Parathyroid adenoma (tissue), 2 donors: Measurements from ENCODE around the gene SNX2.
A peak's percentile ranks its signal among the peaks of the same experiment; 100 is the strongest.
"Not testable (repeated sequence)": the region's sequence is repeated elsewhere in the genome, so short reads cannot be mapped to it uniquely, and the experiment has no call there.

Source experiments
- H2AFZ ChIP-seq: fragments of 300-600 bp; sonication (generic); one replicate; pipeline ENCODE4 v1.7.0; 2017; ENCODE audit warnings: antibody characterized with exemption, mild to moderate bottlenecking
- H3K27ac ChIP-seq: fragments of 300-600 bp; sonication (generic); one replicate; pipeline ENCODE4 v1.7.0; 2017
- H3K27me3 ChIP-seq: fragments of 300-600 bp; sonication (generic); one replicate; pipeline ENCODE4 v1.7.0; 2017; ENCODE audit warnings: low read length; ENCODE audit not compliant: control insufficient read depth, insufficient read depth
- H3K36me3 ChIP-seq: fragments of 300-600 bp; sonication (generic); one replicate; pipeline ENCODE4 v1.7.0; 2017; ENCODE audit warnings: low read length; ENCODE audit not compliant: control insufficient read depth, insufficient read depth
- H3K4me1 ChIP-seq: fragments of 300-600 bp; sonication (generic); one replicate; pipeline ENCODE4 v1.7.0; 2017; ENCODE audit warnings: control low read depth
- H3K4me2 ChIP-seq: fragments of 300-600 bp; sonication (generic); one replicate; pipeline ENCODE4 v1.7.0; 2017; ENCODE audit warnings: low read length
- H3K4me3 ChIP-seq: fragments of 300-600 bp; sonication (generic); one replicate; pipeline ENCODE4 v1.7.0; 2017; ENCODE audit warnings: low read depth, low read length
- H3K79me2 ChIP-seq: fragments of 300-600 bp; sonication (generic); one replicate; pipeline ENCODE4 v1.7.0; 2017; ENCODE audit warnings: control low read depth
- H3K9ac ChIP-seq: fragments of 300-600 bp; sonication (generic); one replicate; pipeline ENCODE4 v1.7.0; 2017; ENCODE audit warnings: mild to moderate bottlenecking
- H3K9me3 ChIP-seq: fragments of 300-600 bp; sonication (generic); one replicate; pipeline ENCODE4 v1.7.0; 2017; ENCODE audit warnings: low read length; ENCODE audit not compliant: control insufficient read depth
- TF ChIP-seq, protein P1 (sequence below): fragments of 300-600 bp; sonication (generic); IDR thresholded peaks from one replicate; pipeline ENCODE4 v1.7.0; 2017; ENCODE audit warnings: antibody characterized with exemption, mild to moderate bottlenecking
- donor health status: primary hyperparathyroidism.

The SNX2 gene

GRCh38 chr5:122757285-122757684 lies 17.6 kb upstream of the SNX2 start:
- no peak overlapping the region for H3K4me3 ChIP-seq
- H3K36me3 ChIP-seq, result no peaks in the 10 kb centered on the region
- H3K4me1 ChIP-seq, result no peaks in the 10 kb centered on the region
- no peak overlapping the region for H2AFZ ChIP-seq
- TF ChIP-seq, protein P1, sequence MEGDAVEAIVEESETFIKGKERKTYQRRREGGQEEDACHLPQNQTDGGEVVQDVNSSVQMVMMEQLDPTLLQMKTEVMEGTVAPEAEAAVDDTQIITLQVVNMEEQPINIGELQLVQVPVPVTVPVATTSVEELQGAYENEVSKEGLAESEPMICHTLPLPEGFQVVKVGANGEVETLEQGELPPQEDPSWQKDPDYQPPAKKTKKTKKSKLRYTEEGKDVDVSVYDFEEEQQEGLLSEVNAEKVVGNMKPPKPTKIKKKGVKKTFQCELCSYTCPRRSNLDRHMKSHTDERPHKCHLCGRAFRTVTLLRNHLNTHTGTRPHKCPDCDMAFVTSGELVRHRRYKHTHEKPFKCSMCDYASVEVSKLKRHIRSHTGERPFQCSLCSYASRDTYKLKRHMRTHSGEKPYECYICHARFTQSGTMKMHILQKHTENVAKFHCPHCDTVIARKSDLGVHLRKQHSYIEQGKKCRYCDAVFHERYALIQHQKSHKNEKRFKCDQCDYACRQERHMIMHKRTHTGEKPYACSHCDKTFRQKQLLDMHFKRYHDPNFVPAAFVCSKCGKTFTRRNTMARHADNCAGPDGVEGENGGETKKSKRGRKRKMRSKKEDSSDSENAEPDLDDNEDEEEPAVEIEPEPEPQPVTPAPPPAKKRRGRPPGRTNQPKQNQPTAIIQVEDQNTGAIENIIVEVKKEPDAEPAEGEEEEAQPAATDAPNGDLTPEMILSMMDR, result no peak
- H3K27me3 ChIP-seq, result no peaks in the 10 kb centered on the region
- no peak overlapping the region for H3K27ac ChIP-seq
- no peaks in the 10 kb centered on the region for H3K79me2 ChIP-seq
- no peaks in the 10 kb centered on the region for H3K9me3 ChIP-seq
- no peak overlapping the region for H3K9ac ChIP-seq
- no peak overlapping the region for H3K4me2 ChIP-seq

- H3K27me3 ChIP-seq, result no peaks in the 10 kb centered on the region
- no peak overlapping the region for H3K4me2 ChIP-seq
- no peak overlapping the region for H3K4me3 ChIP-seq
- no peak overlapping the region for H3K9ac ChIP-seq
- TF ChIP-seq, protein P1, result no peak
- no peaks in the 10 kb centered on the region for H3K4me1 ChIP-seq
- no peaks in the 10 kb centered on the region for H3K9me3 ChIP-seq
- H3K27ac ChIP-seq, result no peak overlapping the region
- no peaks in the 10 kb centered on the region for H3K36me3 ChIP-seq
- H3K79me2 ChIP-seq, result no peaks in the 10 kb centered on the region
- peak overlapping the region; percentile 19 for H2AFZ ChIP-seq
Measured at GRCh38 chr5:122759241-122760070, 15.4 kb upstream of the SNX2 start.

DNA sequence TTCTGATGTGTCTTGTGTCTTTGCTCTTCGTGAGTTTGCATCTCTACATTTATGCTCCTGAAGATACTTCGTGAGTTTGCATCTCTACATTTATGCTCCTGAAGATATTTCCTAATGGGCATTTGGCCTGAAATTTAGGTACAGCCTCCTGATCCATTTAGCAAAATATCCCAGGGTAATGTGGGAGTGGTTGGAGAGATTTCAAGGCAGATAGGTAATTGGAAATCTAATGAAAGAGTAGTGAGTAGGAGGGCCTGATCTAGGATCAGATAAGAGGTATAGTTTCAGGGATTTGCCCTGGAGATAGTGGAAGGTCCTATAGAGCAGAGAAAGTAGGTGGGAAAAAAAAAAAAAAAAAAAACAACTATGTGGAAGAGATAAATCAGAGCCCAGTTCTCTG lies 14.6 kb upstream of the SNX2 start:
- peak overlapping the region; percentile 19 for H2AFZ ChIP-seq
- no peak overlapping the region for H3K27ac ChIP-seq
- H3K36me3 ChIP-seq, result no peaks in the 10 kb centered on the region
- no peak overlapping the region for H3K4me3 ChIP-seq
- H3K9me3 ChIP-seq, result no peaks in the 10 kb centered on the region
- TF ChIP-seq, protein P1, result no peak
- H3K27me3 ChIP-seq, result no peaks in the 10 kb centered on the region
- no peaks in the 10 kb centered on the region for H3K79me2 ChIP-seq
- H3K9ac ChIP-seq, result no peak overlapping the region
- H3K4me1 ChIP-seq, result no peaks in the 10 kb centered on the region
- no peak overlapping the region for H3K4me2 ChIP-seq

- Histone ChIP-seq H3K36me3 (no peaks in the 10 kb centered on the region), H3K27ac (no peak overlapping the region)
- TF ChIP-seq, protein P1, result no peak
Measured at GRCh38 chr5:122761115-122761514, 13.8 kb upstream of the SNX2 start.

GRCh38 chr5:122761896-122762295 lies 13.0 kb upstream of the SNX2 start:
- not testable (repeated sequence) for H3K79me2 ChIP-seq, H3K9ac ChIP-seq, H3K4me3 ChIP-seq, H3K36me3 ChIP-seq, H3K27me3 ChIP-seq, H2AFZ ChIP-seq, H3K4me1 ChIP-seq, H3K4me2 ChIP-seq, H3K9me3 ChIP-seq, H3K27ac ChIP-seq

More at GRCh38 chr5:122761115-122761514, 13.8 kb upstream of the SNX2 start:
- Histone ChIP-seq H3K4me1 (no peaks in the 10 kb centered on the region), H3K79me2 (no peaks in the 10 kb centered on the region), H3K9me3 (no peaks in the 10 kb centered on the region), H3K9ac (no peak overlapping the region), H3K27me3 (no peaks in the 10 kb centered on the region), H2AFZ (peak overlapping the region; percentile 19), H3K4me3 (no peak overlapping the region), H3K4me2 (no peak overlapping the region)
